NCI-H2171 (cell line): ENCODE results near the gene ABLIM2.

Source experiments
- DNase-seq: peaks from one replicate; lab custom pipeline; 2025; lab: John Stamatoyannopoulos, UW

ABLIM2 gene

GRCh38 chr4:7978489-7978888, 180.1 kb downstream of the ABLIM2 start:
- DNase-seq: no peak

GRCh38 chr4:7976634-7977033, 182.0 kb downstream of the ABLIM2 start:
- DNase-seq: no peak

- no peak for DNase-seq
Observed at GRCh38 chr4:7976025-7976424, 182.6 kb downstream of the ABLIM2 start.

GRCh38 chr4:7974425-7974824, 184.2 kb downstream of the ABLIM2 start:
- no peak for DNase-seq

- no peak for DNase-seq
Observed at GRCh38 chr4:7973545-7973981, 185.1 kb downstream of the ABLIM2 start.

GRCh38 chr4:7971881-7972500, 186.6 kb downstream of the ABLIM2 start:
- no peak for DNase-seq

GRCh38 chr4:7971159-7971631, 187.4 kb downstream of the ABLIM2 start:
- no peak for DNase-seq

- DNase-seq: no peak
Observed at GRCh38 chr4:7970361-7970946, 188.2 kb downstream of the ABLIM2 start.

GRCh38 chr4:7968262-7968896, 190.2 kb downstream of the ABLIM2 start:
- DNase-seq: no peak

GRCh38 chr4:7967501-7968261, 190.9 kb downstream of the ABLIM2 start:
- DNase-seq: no peak

GRCh38 chr4:7967063-7967440, 191.6 kb downstream of the ABLIM2 start:
- no peak for DNase-seq

GRCh38 chr4:7966281-7967062, 192.1 kb downstream of the ABLIM2 start:
- no peak for DNase-seq

GRCh38 chr4:7964890-7965662, 193.5 kb downstream of the ABLIM2 start:
- no peak for DNase-seq

- DNase-seq: no peak
Observed at GRCh38 chr4:7964459-7964858, 194.2 kb downstream of the ABLIM2 start.

GRCh38 chr4:7963691-7964090, 194.9 kb downstream of the ABLIM2 start:
- DNase-seq: no peak

GRCh38 chr4:7962609-7963508, 195.8 kb downstream of the ABLIM2 start:
- no peak for DNase-seq

GRCh38 chr4:7960790-7961655, 197.6 kb downstream of the ABLIM2 start:
- DNase-seq: no peak

- peak; percentile 36 for DNase-seq
Observed at GRCh38 chr4:7960017-7960789, 198.4 kb downstream of the ABLIM2 start.
